ENCODE data around the gene TMEM39A.

TMEM39A gene

GRCh38 chr3:119388577-119388976, 74.8 kb downstream of the TMEM39A start:
- no peaks in the 10 kb centered on the region for H3K9me3 ChIP-seq (ENCODE audit: control insufficient read depth, low read depth, low read length)
- no peak overlapping the region for H3K4me3 ChIP-seq (ENCODE audit: low read length)

GRCh38 chr3:119382134-119382533, 81.3 kb downstream of the TMEM39A start:
- Histone ChIP-seq H3K4me1 (ENCODE audit: control insufficient read depth, low read depth, low read length) (no peaks in the 10 kb centered on the region), H3K27me3 (ENCODE audit: control insufficient read depth, insufficient read depth, low read length) (no peaks in the 10 kb centered on the region), H3K9me3 (ENCODE audit: control insufficient read depth, low read depth, low read length) (no peaks in the 10 kb centered on the region), H3K36me3 (ENCODE audit: control insufficient read depth, low read depth, low read length) (no peaks in the 10 kb centered on the region), H3K4me3 (ENCODE audit: low read length) (no peak overlapping the region), H3K27ac (ENCODE audit: low read length) (no peak overlapping the region), H3K9ac (ENCODE audit: low read length) (no peak overlapping the region)

More at GRCh38 chr3:119388577-119388976, 74.8 kb downstream of the TMEM39A start:
- H3K36me3 ChIP-seq (ENCODE audit: control insufficient read depth, low read depth, low read length), result no peaks in the 10 kb centered on the region
- no peaks in the 10 kb centered on the region for H3K4me1 ChIP-seq (ENCODE audit: control insufficient read depth, low read depth, low read length)
- no peak overlapping the region for H3K9ac ChIP-seq (ENCODE audit: low read length)
- no peaks in the 10 kb centered on the region for H3K27me3 ChIP-seq (ENCODE audit: control insufficient read depth, insufficient read depth, low read length)
- no peak overlapping the region for H3K27ac ChIP-seq (ENCODE audit: low read length)

- no peak overlapping the region for H3K4me3 ChIP-seq (ENCODE audit: low read length)
- no peaks in the 10 kb centered on the region for H3K4me1 ChIP-seq (ENCODE audit: control insufficient read depth, low read depth, low read length)
- no peaks in the 10 kb centered on the region for H3K27me3 ChIP-seq (ENCODE audit: control insufficient read depth, insufficient read depth, low read length)
- no peaks in the 10 kb centered on the region for H3K9me3 ChIP-seq (ENCODE audit: control insufficient read depth, low read depth, low read length)
- H3K9ac ChIP-seq (ENCODE audit: low read length), result no peak overlapping the region
- H3K36me3 ChIP-seq (ENCODE audit: control insufficient read depth, low read depth, low read length), result no peaks in the 10 kb centered on the region
- no peak overlapping the region for H3K27ac ChIP-seq (ENCODE audit: low read length)
Observed at GRCh38 chr3:119380697-119381096, 82.7 kb downstream of the TMEM39A start.
